IMR-90 (cell line): ENCODE measurements around the gene LTBP1. TPM values are rescaled to one million over a fixed set of nuclear protein-coding genes. Genes with fewer than 3 reads are reported as not detected.

Source experiments
- ATAC-seq: fragments of 200-7000 bp; cut with Tn5 transposase; 2 replicates; pipeline ENCODE4 v1.9.1; 2020; ENCODE audit warnings: low read depth, mild to moderate bottlenecking, moderate library complexity
- BruUV-seq: library from RNA; stranded (reverse); fragments of 400-500 nt; replicated peaks from 2 replicates; lab custom pipeline; 2021; lab: Mats Ljungman, UMichigan
- CTCF ChIA-PET: fragments of 300-600 bp; formaldehyde crosslinking; extraction: SDS; loops from one replicate; lab custom pipeline; 2021; ENCODE audit warnings: antibody characterized with exemption; lab: Yijun Ruan, JAX
- POLR2A ChIA-PET: fragments of 300-600 bp; sonication (Branson Sonifier 250); formaldehyde crosslinking; loops from one replicate; lab custom pipeline; 2022; ENCODE audit warnings: antibody characterized with exemption; ENCODE audit not compliant: unreplicated experiment; lab: Charles Lee
- DNase-seq: peaks from one replicate; pipeline ENCODE4 v3.0.0; 2013
- H2AFZ ChIP-seq: replicated peaks from 2 replicates; pipeline ENCODE3; 2013; ENCODE audit warnings: low read length, mild to moderate bottlenecking; ENCODE audit not compliant: poor library complexity
- H2AK5ac ChIP-seq: 2 replicates; pipeline ENCODE4 v1.6.1; 2013; ENCODE audit warnings: low read depth, low read length, inconsistent platforms
- H2AK9ac ChIP-seq: replicated peaks from 2 replicates; pipeline ENCODE3; 2013; ENCODE audit warnings: mild to moderate bottlenecking, low read depth, low read length, moderate library complexity; ENCODE audit not compliant: poor library complexity
- H2BK120ac ChIP-seq: 2 replicates; pipeline ENCODE4 v1.6.1; 2013; ENCODE audit warnings: low read depth, low read length, inconsistent platforms
- H2BK15ac ChIP-seq: 3 replicates; pipeline ENCODE4 v1.6.1; 2013; ENCODE audit warnings: low read depth, low read length, inconsistent platforms
- H2BK20ac ChIP-seq: 2 replicates; pipeline ENCODE4 v1.6.1; 2013; ENCODE audit warnings: low read depth, mild to moderate bottlenecking, inconsistent platforms, low read length, moderate library complexity
- H2BK5ac ChIP-seq: 2 replicates; pipeline ENCODE4 v1.6.1; 2013; ENCODE audit warnings: mild to moderate bottlenecking, low read depth, low read length, inconsistent platforms; ENCODE audit not compliant: poor library complexity, severe bottlenecking
- H3K14ac ChIP-seq: replicated peaks from 2 replicates; pipeline ENCODE4 v1.6.1; 2013; ENCODE audit warnings: low read depth, low read length, inconsistent platforms
- H3K18ac ChIP-seq: 2 replicates; pipeline ENCODE4 v1.6.1; 2013; ENCODE audit warnings: low read depth, low read length, control low read depth
- H3K23ac ChIP-seq: 2 replicates; pipeline ENCODE4 v1.6.1; 2013; ENCODE audit warnings: low read depth, low read length, inconsistent platforms
- H3K27ac ChIP-seq: 2 replicates; pipeline ENCODE4 v1.5.1; 2013; ENCODE audit warnings: mild to moderate bottlenecking, control low read depth, low read length; ENCODE audit not compliant: insufficient read depth
- H3K27me3 ChIP-seq: 2 replicates; pipeline ENCODE4 v1.6.1; 2013; ENCODE audit warnings: low read length; ENCODE audit not compliant: control insufficient read depth, insufficient read depth
- H3K36me3 ChIP-seq: 2 replicates; pipeline ENCODE4 v1.6.1; 2013; ENCODE audit warnings: low read length, mixed read lengths; ENCODE audit not compliant: control insufficient read depth, insufficient read depth
- H3K4ac ChIP-seq: 2 replicates; pipeline ENCODE4 v1.6.1; 2013; ENCODE audit warnings: low read depth, low read length, inconsistent platforms
- H3K4me1 ChIP-seq: 2 replicates; pipeline ENCODE4 v1.6.1; 2013; ENCODE audit warnings: low read length, mixed read lengths; ENCODE audit not compliant: control insufficient read depth, insufficient read depth
- H3K4me2 ChIP-seq: 2 replicates; pipeline ENCODE4 v1.6.1; 2013; ENCODE audit warnings: low read depth, mild to moderate bottlenecking, control low read depth, low read length, moderate library complexity
- H3K4me3 ChIP-seq: 2 replicates; pipeline ENCODE4 v1.5.1; 2013; ENCODE audit warnings: low read depth, mild to moderate bottlenecking, control low read depth, low read length, moderate library complexity; ENCODE audit not compliant: insufficient read depth
- H3K56ac ChIP-seq: 2 replicates; pipeline ENCODE4 v1.6.1; 2013; ENCODE audit warnings: low read length, inconsistent platforms; ENCODE audit not compliant: insufficient read depth; ENCODE audit errors: extremely low read depth
- H3K79me1 ChIP-seq, 2 experiments: 2 replicates each; pipeline ENCODE4 v1.6.1; 2013; ENCODE audit warnings: low read length in 2 of 2, inconsistent platforms in 1 of 2, low read depth in 1 of 2
- H3K9ac ChIP-seq: 2 replicates; pipeline ENCODE4 v1.6.1; 2013; ENCODE audit warnings: low read depth, low read length, control low read depth
- H3K9me1 ChIP-seq: 2 replicates; pipeline ENCODE4 v1.6.1; 2013; ENCODE audit warnings: low read length, inconsistent platforms; ENCODE audit not compliant: insufficient read depth
- H3K9me3 ChIP-seq: 2 replicates; pipeline ENCODE4 v1.6.1; 2013; ENCODE audit warnings: low read length; ENCODE audit not compliant: control insufficient read depth, insufficient read depth
- H4K20me1 ChIP-seq: 2 replicates; pipeline ENCODE4 v1.6.1; 2013; ENCODE audit warnings: low read length, inconsistent platforms; ENCODE audit not compliant: insufficient read depth
- H4K5ac ChIP-seq: 2 replicates; pipeline ENCODE4 v1.6.1; 2013; ENCODE audit warnings: mild to moderate bottlenecking, low read depth, low read length, control low read depth
- H4K8ac ChIP-seq, 2 experiments: 2 replicates each; pipeline ENCODE4 v1.6.1; 2013; ENCODE audit warnings: low read depth in 2 of 2, low read length in 2 of 2, control low read depth in 1 of 2, inconsistent platforms in 1 of 2
- H4K91ac ChIP-seq: 2 replicates; pipeline ENCODE4 v1.6.1; 2013; ENCODE audit warnings: low read depth, low read length, inconsistent platforms; ENCODE audit not compliant: insufficient read depth
- BHLHE40 ChIP-seq: fragments of 150-350 bp; IDR thresholded peaks from 2 replicates; pipeline ENCODE4 v1.6.1; 2016; ENCODE audit warnings: mild to moderate bottlenecking, low read depth, low read length
- CEBPB ChIP-seq: IDR thresholded peaks from 2 replicates; pipeline ENCODE4 v1.6.1; 2012; ENCODE audit warnings: low read depth, low read length, improper control_type of control experiment
- CHD1 ChIP-seq: IDR thresholded peaks from 2 replicates; pipeline ENCODE4 v1.6.1; 2012; ENCODE audit warnings: low read depth, low read length, improper control_type of control experiment
- ELK1 ChIP-seq: fragments of 150-350 bp; IDR thresholded peaks from 2 replicates; pipeline ENCODE4 v1.6.1; 2016; ENCODE audit warnings: low read depth, mild to moderate bottlenecking, low read length, moderate library complexity, borderline replicate concordance
- FOS ChIP-seq: fragments of 150-350 bp; IDR thresholded peaks from 2 replicates; pipeline ENCODE4 v1.6.1; 2016; ENCODE audit warnings: low read depth, low read length
- MAFK ChIP-seq: IDR thresholded peaks from 2 replicates; pipeline ENCODE4 v1.6.1; 2012; ENCODE audit warnings: low read depth, low read length, improper control_type of control experiment
- RAD21 ChIP-seq: IDR thresholded peaks from 2 replicates; pipeline ENCODE4 v1.6.1; 2012; ENCODE audit warnings: low read length, improper control_type of control experiment
- RCOR1 ChIP-seq: IDR thresholded peaks from 2 replicates; pipeline ENCODE4 v1.6.1; 2012; ENCODE audit warnings: mild to moderate bottlenecking, low read length, improper control_type of control experiment; ENCODE audit not compliant: insufficient replicate concordance
- RFX5 ChIP-seq: IDR thresholded peaks from 2 replicates; pipeline ENCODE4 v1.8.0; 2012; ENCODE audit warnings: low read depth, mild to moderate bottlenecking, low read length, moderate library complexity
- SMC3 ChIP-seq: fragments of 150-350 bp; IDR thresholded peaks from 2 replicates; pipeline ENCODE4 v1.6.1; 2016; ENCODE audit warnings: low read depth, mild to moderate bottlenecking, antibody characterized with exemption, low read length, moderate library complexity
- WGBS, 2 experiments: methylation state at CpG; one replicate each; pipeline versions ENCODE4 v1.1.5 to v1.1.7; 2013; ENCODE audit warnings: missing lambda C conversion rate in 2 of 2; ENCODE audit not compliant: insufficient read length in 1 of 2; ENCODE audit errors: extremely low coverage in 2 of 2; 5-methylcytosine and 5-hydroxymethylcytosine counted together
- dilution Hi-C: fragments of 300-500 bp; cut with HindIII; formaldehyde crosslinking; loops from one replicate; pipeline ENCODE4 v1.14.3; 2018; ENCODE audit warnings: low sequenced_read_pairs; ENCODE audit not compliant: unreplicated experiment
- in situ Hi-C: fragments of 300-500 bp; cut with MboI; formaldehyde crosslinking; loops from 3 replicates; pipeline ENCODE4 v1.14.3; 2019; ENCODE audit warnings: low sequenced_read_pairs, inconsistent platforms, mixed read lengths
- intact Hi-C: fragments of 100-400 bp; cut with micrococcal nuclease; formaldehyde crosslinking; loops from 2 replicates; pipeline ENCODE4 v1.10.0; 2022
- polyA plus RNA-seq, 3 experiments: library from polyadenylated mRNA; depleted of rRNA; stranded (reverse); fragments of >200 nt; gene quantifications; 2 replicates each; pipeline ENCODE4 v1.2.3, GENCODE V29; 2012; ENCODE audit warnings: low replicate concordance in 1 of 3
- total RNA-seq: library from RNA; depleted of rRNA; stranded (reverse); fragments of >200 nt; gene quantifications from 2 replicates; pipeline ENCODE4 v1.2.3, GENCODE V29; 2012

Gene LTBP1
- total and polyA plus RNA-seq, 2 of the 4 experiments (the other 2 are of a cell fraction), result 235 to 326 TPM

GRCh38 chr2:32990556-32990955 lies 43.8 kb downstream of the LTBP1 start:
- H2AFZ ChIP-seq, result no peak overlapping the region
- POLR2A ChIA-PET, result no interaction called here
- DNase-seq (no peak), ATAC-seq (peak; percentile 29; the same call in 1 of the 2 replicates)
- no peak overlapping the region for H3K18ac ChIP-seq
- no peak overlapping the region for H2AK5ac ChIP-seq
- BruUV-seq, result no TSS peak
- CTCF ChIA-PET, result interaction anchor here (0.6 to 1.3 kb wide), 3 partner anchors 11 to 43 kb away, joined by 3 read pairs; no protein-coding TSS in a partner anchor
- no peak overlapping the region for H3K23ac ChIP-seq
- H3K56ac ChIP-seq, result no peak overlapping the region
- H3K9ac ChIP-seq, result no peak overlapping the region
- in situ Hi-C loops, result no loop called here
- peaks cover 22 to 64% of the 10 kb centered on the region in 2 experiments for H3K79me1 ChIP-seq
- H3K9me3 ChIP-seq, result no peaks in the 10 kb centered on the region
- no peak overlapping the region for H4K5ac ChIP-seq
- no peak overlapping the region for H4K91ac ChIP-seq
- TF ChIP-seq FOS (no peak), MAFK (no peak), RAD21 (no peak), ELK1 (no peak), CEBPB (no peak), RCOR1 (no peak), SMC3 (no peak), BHLHE40 (no peak), RFX5 (no peak), CHD1 (no peak)
- no peak overlapping the region for H4K8ac ChIP-seq
- peaks cover 8% of the 10 kb centered on the region for H3K4me1 ChIP-seq
- H3K4ac ChIP-seq, result no peak overlapping the region
- H2BK5ac ChIP-seq, result no peak overlapping the region
- H2AK9ac ChIP-seq, result no peak overlapping the region
- intact Hi-C loops, result no loop called here
- no peak overlapping the region for H2BK20ac ChIP-seq
- H2BK120ac ChIP-seq, result no peak overlapping the region
- no peaks in the 10 kb centered on the region for H3K27me3 ChIP-seq
- dilution Hi-C loops, result no loop called here
- no peaks in the 10 kb centered on the region; the same call in 1 of the 2 replicates for H3K36me3 ChIP-seq
- no peak overlapping the region for H3K27ac ChIP-seq
- no peak overlapping the region for H3K4me3 ChIP-seq
- H3K14ac ChIP-seq, result no peak overlapping the region
- WGBS, 2 experiments, result no CpG with 5 or more reads among the region's 1 CpG
- no peak overlapping the region for H2BK15ac ChIP-seq
- no peaks in the 10 kb centered on the region; the same call in 1 of the 2 replicates for H4K20me1 ChIP-seq
- peaks cover 6% of the 10 kb centered on the region for H3K9me1 ChIP-seq
- H3K4me2 ChIP-seq, result no peak overlapping the region
